ENCODE data around the gene PARD3B. TPM values are rescaled to one million over a fixed set of nuclear protein-coding genes. Genes with fewer than 3 reads are reported as not detected.

Gene PARD3B
- total and polyA plus RNA-seq, 10 of the 15 experiments (the other 5 are each of a cell fraction or from before 2014, with no cell fraction given): 0.01 to 0.54 (median 0.07) TPM; not detected in 7

DNA sequence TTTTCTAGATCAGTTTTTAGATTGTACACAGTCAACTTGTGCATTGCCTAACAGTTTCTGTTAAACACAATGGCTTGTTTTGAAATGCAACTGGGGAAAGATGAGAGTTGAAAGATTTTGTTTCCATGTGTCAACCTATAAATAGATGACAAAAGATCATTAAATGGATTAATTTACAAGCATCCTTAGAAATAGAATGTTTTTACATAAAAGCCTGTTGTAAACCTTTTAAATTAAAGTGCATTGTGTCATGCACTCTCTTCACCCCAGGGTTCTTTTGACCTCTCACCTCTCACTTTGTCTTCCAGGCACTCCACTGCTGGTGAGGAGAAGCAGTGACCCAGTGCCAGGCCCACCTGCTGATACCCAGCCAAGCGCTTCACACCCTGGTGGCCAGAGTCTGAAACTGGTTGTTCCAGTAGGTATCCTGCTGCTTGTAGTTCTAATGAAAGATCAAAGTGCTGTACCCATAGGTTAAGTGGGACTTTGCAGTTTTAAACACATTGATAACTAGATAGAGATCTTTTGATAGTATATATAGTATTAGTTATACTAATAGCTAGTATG is 502.1 kb downstream of the PARD3B start:
- H3K4me1 ChIP-seq (ENCODE audit: control insufficient read depth, insufficient read depth, low read length): no peaks in the 10 kb centered on the region
- ATAC-seq (no peak), DNase-seq (ENCODE audit: low read depth, low spot score) (no peak), FAIRE-seq (no peak)
- in situ Hi-C loops (cut with MboI): no loop called here
- ChIA-PET POLR2A (no interaction called here), CTCF (interaction anchor here (1.0 kb wide), 1 partner anchor 135 kb away, joined by 3 read pairs; no protein-coding TSS in a partner anchor), SMC1A (ENCODE audit: uncharacterized antibody, unreplicated experiment) (no interaction called here), RAD21 (ENCODE audit: unreplicated experiment) (no interaction called here)
- no peak overlapping the region for H3K9ac ChIP-seq (ENCODE audit: control insufficient read depth, insufficient read depth, low read length)
- H3K27me3 ChIP-seq (replicated peaks in 1 of 2; ENCODE audit: control insufficient read depth in 2 of 2, insufficient read depth in 2 of 2, low read length in 1 of 2): no peaks in the 10 kb centered on the region
- H3K9me3 ChIP-seq (replicated peaks; ENCODE audit: control insufficient read depth, insufficient read depth, low read length): no peaks in the 10 kb centered on the region
- intact Hi-C loops (cut with micrococcal nuclease; ENCODE audit: unreplicated experiment): no loop called here
- WGBS (ENCODE audit: insufficient coverage, insufficient replicate concordance, low lambda C conversion rate, missing lambda C conversion rate): 40% methylated on average over 1 of the region's 1 CpG
- H3K36me3 ChIP-seq (ENCODE audit: control insufficient read depth in 2 of 2, insufficient read depth in 2 of 2, low read length in 1 of 2): no peaks in the 10 kb centered on the region
- no peak overlapping the region for H2AFZ ChIP-seq (ENCODE audit: control insufficient read depth, low read depth, low read length)
- BruUV-seq (replicated peaks): no TSS peak
- TF ChIP-seq, protein P1, sequence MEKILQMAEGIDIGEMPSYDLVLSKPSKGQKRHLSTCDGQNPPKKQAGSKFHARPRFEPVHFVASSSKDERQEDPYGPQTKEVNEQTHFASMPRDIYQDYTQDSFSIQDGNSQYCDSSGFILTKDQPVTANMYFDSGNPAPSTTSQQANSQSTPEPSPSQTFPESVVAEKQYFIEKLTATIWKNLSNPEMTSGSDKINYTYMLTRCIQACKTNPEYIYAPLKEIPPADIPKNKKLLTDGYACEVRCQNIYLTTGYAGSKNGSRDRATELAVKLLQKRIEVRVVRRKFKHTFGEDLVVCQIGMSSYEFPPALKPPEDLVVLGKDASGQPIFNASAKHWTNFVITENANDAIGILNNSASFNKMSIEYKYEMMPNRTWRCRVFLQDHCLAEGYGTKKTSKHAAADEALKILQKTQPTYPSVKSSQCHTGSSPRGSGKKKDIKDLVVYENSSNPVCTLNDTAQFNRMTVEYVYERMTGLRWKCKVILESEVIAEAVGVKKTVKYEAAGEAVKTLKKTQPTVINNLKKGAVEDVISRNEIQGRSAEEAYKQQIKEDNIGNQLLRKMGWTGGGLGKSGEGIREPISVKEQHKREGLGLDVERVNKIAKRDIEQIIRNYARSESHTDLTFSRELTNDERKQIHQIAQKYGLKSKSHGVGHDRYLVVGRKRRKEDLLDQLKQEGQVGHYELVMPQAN (conservative IDR thresholded peaks at IDR 0.05): no peak
- no peak for TF ChIP-seq TARDBP (IDR thresholded peaks at IDR 0.05; ENCODE audit: borderline replicate concordance)
- no peak for TF ChIP-seq ZNF24 (IDR thresholded peaks at IDR 0.05)
- TF ChIP-seq, protein P2, sequence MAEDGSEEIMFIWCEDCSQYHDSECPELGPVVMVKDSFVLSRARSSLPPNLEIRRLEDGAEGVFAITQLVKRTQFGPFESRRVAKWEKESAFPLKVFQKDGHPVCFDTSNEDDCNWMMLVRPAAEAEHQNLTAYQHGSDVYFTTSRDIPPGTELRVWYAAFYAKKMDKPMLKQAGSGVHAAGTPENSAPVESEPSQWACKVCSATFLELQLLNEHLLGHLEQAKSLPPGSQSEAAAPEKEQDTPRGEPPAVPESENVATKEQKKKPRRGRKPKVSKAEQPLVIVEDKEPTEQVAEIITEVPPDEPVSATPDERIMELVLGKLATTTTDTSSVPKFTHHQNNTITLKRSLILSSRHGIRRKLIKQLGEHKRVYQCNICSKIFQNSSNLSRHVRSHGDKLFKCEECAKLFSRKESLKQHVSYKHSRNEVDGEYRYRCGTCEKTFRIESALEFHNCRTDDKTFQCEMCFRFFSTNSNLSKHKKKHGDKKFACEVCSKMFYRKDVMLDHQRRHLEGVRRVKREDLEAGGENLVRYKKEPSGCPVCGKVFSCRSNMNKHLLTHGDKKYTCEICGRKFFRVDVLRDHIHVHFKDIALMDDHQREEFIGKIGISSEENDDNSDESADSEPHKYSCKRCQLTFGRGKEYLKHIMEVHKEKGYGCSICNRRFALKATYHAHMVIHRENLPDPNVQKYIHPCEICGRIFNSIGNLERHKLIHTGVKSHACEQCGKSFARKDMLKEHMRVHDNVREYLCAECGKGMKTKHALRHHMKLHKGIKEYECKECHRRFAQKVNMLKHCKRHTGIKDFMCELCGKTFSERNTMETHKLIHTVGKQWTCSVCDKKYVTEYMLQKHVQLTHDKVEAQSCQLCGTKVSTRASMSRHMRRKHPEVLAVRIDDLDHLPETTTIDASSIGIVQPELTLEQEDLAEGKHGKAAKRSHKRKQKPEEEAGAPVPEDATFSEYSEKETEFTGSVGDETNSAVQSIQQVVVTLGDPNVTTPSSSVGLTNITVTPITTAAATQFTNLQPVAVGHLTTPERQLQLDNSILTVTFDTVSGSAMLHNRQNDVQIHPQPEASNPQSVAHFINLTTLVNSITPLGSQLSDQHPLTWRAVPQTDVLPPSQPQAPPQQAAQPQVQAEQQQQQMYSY (CRISPR knock-in tag; IDR thresholded peaks at IDR 0.05): no peak
- TF ChIP-seq, protein P3, sequence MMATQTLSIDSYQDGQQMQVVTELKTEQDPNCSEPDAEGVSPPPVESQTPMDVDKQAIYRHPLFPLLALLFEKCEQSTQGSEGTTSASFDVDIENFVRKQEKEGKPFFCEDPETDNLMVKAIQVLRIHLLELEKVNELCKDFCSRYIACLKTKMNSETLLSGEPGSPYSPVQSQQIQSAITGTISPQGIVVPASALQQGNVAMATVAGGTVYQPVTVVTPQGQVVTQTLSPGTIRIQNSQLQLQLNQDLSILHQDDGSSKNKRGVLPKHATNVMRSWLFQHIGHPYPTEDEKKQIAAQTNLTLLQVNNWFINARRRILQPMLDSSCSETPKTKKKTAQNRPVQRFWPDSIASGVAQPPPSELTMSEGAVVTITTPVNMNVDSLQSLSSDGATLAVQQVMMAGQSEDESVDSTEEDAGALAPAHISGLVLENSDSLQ (IDR thresholded peaks at IDR 0.05): no peak
- TF ChIP-seq ETV6 (conservative IDR thresholded peaks at IDR 0.05 in 1 of 2, IDR thresholded peaks at IDR 0.05 in 1 of 2; ENCODE audit: borderline replicate concordance in 1 of 2, low read depth in 1 of 2): no peak
- no peak overlapping the region for H3K4me2 ChIP-seq (ENCODE audit: control insufficient read depth, insufficient read depth)
- H3K4me3 ChIP-seq: no peak overlapping the region
- H4K20me1 ChIP-seq (ENCODE audit: control insufficient read depth, insufficient read depth): no peaks in the 10 kb centered on the region
- no peak overlapping the region for H3K27ac ChIP-seq (ENCODE audit: control insufficient read depth, insufficient read depth)
- no peaks in the 10 kb centered on the region for H3K79me2 ChIP-seq (ENCODE audit: control insufficient read depth, insufficient read depth, low read length)
